CD4-positive, alpha-beta T cell treated with Interleukin-1 beta for 1 hour (primary cell): ENCODE results near the gene KIF1B.

ENCODE experiments used
- DNase-seq, 2 donors: peaks; one replicate each; pipeline ENCODE4 v3.0.0-alpha.2; 2020 to 2022

The KIF1B gene

DNA sequence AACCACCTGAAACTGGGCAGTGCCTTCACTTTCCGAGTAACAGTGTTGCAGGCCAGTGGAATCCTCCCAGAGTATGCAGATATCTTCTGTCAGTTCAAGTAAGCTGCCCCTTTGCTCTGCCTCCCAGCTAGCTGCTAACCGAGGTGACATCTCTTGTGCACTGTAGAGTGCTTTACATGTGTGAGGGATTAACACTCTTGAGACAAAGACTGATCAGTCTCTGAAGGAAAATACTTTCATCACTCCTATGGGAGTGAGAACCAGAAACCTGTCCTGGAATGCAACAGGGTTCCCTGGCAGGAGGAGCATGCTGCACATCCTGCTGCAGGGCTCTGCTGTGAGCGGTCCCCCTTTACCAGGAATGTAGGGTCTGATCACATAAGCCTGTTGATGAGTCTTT, 127.1 kb downstream of the KIF1B start:
- DNase-seq, result no peak

DNA sequence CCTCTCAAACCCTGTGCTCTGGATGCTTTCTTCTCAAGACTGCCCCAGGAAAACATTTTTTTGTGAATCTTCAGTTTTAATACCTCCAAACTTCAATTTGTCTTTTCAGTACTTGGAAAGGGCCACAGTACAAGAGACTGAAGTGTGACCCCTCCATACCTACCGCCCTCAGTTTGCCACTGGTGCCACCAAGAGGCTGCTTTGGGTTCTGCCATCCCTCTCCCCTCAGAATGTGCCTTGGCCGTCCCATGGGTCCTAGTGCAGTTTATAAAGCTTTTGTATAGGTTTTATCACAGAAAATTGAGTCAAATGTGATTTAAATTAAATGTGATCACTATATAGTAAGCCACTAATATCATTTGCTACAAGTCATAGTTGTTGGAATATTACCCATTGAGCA, 127.7 kb downstream of the KIF1B start:
- peak; percentile 16 to 41 for DNase-seq

DNA sequence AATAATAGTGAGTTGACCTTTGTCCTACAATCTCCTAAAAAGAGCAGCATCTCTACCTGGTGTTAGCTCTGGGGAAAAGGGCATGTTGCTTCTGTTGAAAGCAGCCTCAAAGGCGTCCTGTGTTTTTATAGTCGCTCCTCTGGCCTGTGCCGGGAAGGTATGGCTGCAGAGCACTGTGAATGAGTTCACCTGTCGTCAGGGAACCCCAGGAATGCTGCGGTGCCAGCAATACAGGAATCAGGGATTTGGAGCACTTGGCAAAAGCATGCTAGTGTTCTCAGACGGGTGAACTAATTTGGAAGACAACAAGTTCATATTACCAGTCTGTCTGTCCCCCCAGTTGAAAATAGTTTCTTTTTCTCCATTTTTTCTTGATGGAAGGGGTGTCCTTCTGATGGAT, 128.2 kb downstream of the KIF1B start:
- no peak for DNase-seq

DNA sequence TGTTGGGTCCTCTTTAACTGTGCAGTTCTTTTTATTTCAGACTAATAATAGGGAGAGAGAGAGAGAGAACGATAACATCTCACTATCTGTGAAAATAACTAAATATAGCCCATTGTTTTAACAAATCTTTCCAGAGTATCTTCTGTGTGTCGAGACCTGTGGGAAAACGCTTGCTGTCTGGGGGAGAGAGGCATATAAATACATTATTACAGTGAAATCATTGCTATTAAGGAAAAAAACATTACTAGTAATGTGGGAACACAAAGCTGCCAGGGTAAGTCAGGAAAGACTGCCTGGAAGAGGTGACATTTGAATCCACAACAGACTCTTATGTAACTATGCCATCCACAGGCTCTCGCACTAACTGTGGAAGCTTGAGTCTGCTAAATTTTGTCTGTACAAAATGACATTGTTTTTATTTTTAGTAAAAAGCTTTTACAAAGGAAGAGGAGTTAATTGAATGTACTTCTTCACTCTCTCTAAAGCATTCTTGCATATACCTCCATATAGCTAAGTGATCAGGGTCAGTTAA, 128.7 kb downstream of the KIF1B start:
- no peak for DNase-seq

DNA sequence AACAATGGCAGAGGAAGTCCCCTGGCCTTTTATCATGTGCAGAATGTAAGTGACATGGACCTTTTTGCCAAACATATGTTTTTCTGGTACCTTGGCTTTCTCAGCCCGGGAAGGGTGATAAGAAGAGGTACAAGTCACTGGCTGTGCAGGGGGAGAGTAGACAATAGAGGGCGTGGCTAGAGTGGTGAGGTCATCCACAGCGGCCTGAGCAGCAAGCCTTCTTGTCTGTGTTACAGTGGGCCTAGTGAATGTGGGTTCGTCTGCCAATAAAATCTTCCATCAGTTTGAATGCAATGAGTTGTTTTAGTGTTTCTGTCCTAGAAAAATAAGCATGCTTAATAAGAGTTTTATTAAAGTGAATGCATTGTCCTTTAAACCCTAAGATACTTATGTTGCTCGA, 129.4 kb downstream of the KIF1B start:
- DNase-seq, result no peak

DNA sequence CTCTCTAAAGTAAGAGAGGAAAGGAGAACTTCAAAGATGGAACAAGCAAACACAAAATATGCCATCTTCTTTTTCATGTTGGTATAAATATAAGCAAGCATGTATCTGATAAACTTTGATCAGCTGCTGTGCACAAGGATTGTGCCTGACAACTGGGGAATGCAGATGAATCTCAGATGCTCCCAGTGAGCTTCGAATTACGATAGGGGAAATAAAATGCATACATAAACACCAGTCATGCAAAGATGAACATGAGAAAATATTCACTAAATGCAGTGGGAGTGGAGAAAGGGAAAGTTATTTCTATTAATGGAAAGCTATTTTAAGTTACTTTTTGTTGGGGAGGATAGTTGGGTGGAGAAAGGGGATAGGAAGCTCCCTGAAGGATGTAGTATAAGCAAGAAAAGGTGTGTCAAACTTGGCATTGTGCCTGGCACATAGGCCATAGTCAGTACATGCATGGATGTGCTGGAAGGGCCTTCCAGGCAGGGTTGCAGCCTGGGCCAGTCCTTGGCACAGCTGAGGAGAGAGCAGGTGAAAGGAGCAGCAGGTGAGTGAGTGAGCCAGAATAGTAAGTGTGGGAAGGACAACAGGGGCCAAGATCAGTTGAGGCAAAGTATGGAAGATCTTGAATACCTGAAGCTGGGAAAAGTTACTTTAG, 130.7 kb downstream of the KIF1B start:
- DNase-seq, result no peak

DNA sequence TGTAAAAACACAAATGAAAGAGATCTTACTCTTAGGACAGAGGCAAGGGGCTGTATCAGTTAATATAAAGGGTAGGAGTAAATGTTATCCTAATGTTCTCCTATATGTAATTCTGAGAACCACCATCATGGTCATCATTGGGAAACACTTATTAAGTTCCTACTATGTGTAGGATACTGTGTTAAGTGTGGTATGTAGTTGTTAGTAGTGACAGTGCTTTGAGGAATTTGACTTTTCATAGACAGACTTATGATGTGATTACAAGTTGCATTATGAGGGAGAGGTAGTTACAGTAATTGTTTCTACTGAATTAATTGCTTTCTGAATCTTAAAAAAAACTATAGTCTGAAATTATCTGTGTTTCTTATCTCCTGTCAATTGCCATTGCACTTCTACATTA, 136.7 kb downstream of the KIF1B start:
- DNase-seq, result no peak

DNA sequence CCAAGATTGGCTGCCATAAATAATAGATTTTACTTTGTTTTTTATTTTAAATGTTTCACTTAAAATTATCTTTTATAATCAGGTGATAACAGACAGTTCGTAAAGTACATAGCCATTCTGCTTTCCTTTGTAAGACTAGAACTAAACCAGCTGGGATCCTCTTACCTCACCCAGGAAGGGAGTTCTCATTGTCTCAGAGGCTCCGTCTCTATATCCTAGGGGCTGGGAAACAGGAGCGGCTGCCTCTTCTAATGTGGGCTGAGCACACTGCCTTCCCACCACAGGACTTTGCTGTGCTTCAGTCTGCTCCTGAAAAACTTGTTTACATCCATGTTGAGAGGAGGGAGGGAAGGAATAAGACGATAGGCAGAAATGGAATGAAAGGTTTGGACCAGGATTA, 142.9 kb downstream of the KIF1B start:
- DNase-seq, result no peak

DNA sequence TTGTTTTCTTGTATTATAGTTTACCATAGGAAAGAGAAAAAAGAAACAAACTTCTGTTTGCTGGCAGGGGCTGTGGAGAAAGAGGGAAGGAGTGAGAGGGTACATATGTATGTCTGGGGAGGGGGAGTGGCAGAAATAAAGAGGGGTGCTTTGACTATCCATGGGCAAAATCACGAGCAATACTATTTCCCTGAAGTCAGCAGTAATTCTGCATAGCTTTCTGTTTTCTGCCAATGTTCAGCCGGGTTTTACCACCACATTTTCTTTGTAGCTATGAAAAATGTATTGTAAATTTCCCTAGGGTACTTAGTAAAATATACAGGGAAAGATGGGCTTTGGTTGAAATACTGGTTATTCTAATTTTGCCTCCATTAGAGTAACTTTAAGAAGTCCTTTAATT, 143.3 kb downstream of the KIF1B start:
- no peak for DNase-seq

DNA sequence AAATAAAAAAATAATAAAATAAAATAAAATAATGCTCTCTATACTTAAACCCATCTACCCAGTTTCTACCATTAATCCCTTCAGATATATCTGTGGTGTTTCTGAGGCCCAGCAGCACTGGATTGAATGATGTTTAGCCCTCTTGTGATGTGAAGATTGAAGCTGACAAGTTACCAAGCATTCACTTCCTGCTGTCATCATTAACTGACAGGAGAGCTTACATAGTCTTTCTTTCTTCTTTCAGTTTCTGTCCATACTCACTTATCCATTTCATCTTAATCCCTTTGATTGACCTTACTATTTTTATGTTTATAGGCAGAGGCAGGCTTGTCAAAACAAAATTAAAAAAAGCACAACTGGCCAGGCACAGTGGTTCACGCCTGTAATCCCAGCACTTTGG, 149.7 kb downstream of the KIF1B start:
- DNase-seq, result no peak

DNA sequence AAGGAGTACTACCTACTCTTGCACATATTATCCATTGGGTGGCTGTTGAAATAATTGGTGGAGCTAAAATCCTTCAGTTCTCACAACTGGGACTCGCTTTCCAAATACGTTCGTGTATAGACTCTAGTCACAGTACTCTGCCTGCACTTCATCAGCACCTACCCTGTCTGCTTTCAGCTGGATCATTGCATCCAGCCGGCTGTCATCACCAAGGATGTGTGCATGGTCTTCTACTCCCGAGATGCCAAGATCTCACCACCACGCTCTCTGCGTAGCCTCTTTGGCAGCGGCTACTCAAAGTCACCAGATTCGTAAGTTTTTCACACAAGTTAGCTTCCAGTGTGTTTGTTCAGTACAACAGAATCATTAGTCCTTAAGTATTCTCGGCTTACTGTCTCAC, 151.1 kb downstream of the KIF1B start:
- no peak for DNase-seq

DNA sequence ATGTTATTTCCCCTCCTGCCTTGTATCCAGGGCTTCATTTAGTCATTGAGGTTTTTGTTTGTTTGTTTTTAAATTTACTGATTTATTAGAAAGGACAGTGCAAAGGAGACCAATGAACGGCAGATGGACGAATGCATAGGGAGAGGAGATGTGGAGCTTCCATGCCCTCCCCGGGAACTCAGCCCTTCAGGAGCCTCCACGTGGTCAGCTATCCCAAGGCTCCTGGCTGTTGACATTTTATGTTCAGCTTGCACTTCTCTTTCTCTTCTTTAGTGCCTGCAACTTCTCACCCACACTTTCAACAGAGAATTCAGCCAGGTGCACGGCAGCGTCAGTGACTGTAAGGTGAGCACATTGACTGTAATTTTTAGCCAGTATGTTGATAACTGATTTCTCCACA, 157.8 kb downstream of the KIF1B start:
- DNase-seq, result no peak

DNA sequence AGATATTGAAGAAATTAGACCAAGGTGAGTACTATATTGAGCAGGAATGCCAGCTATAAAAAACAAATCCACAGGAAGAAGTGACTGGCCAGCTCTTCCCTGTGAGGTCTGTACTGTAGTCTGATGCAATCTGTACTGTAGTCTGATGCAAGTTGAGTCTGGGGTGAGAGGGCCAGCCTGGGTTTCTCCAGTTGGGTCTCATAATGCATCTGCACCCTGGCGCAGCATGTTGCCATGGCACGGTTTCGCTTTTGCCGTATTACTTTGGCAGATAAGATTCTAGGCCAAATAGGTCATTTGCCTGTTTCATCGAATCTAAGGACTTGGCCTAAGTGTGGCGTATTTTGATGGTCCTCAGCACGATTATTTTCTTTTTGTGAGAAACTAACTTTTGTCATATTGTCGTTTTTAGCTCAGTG, 164.1 kb downstream of the KIF1B start:
- no peak for DNase-seq

DNA sequence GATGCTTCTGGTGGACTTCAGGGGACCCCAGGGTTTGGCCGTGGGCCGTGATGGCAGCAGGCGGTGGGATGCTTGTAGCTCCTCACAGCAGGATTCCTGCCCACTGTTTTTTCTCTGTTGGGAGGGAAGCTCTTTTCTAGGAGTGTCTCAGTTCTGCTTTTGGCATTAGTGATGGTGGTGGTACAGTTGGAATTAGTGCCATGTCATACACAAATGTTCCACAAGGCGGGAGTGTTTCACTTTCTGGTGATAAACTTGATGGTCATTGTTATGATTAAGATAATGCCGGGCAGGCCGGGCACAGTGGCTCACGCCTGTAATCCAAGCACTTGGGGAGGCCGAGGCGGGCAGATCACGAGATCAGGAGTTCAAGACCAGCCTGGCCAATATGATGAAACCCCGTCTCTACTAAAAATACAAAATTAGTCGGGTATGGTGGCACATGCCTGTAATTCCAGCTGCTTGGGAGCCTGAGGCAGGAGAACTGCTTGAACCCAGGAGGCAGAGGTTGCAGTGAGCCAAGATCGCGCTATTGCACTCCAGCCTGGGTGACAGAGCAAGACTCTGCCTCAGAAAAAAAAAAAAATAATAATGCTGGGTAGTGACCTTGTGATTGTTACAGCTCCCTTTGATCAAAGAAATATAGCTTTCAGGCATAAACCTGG, 167.1 kb downstream of the KIF1B start:
- peak; percentile 39 to 55 for DNase-seq

DNA sequence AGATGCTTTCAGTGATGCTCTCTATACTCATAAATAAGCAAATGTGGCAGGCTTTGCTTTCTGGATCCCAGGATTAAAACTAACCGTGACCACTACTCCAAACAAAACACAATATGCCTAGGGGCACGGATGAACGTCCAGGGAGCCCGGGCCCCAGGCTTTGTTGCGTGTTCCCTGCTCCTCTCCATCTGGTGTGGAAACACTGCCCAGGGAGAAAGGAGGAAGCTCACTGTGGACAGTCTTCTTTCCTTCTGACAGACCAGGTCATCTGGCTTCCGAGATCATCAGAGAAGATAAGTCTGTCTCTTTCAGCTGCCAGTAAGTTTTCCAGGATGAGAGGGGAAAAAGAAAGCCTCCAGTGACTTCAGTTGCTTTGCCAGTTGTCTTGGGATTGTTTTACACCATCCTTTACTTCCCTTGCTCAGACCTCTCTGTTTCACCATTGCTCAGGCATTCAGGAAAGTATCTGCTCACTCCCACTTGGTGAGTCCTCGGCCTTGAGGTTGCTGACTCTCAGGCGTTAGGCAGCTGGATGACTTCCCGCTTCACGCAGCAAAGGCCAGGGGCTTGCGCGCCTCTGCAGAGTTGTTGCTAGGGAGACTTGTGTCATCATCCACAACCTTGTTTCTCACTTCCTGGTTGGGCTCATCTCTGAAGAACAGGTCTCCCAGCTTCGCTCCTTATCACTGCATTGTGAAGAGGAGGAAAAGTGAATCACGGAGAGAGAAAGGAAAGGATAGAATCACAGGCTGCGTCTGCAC, 167.9 kb downstream of the KIF1B start:
- peak in 1 of 2 donors; percentile 63 for DNase-seq

DNA sequence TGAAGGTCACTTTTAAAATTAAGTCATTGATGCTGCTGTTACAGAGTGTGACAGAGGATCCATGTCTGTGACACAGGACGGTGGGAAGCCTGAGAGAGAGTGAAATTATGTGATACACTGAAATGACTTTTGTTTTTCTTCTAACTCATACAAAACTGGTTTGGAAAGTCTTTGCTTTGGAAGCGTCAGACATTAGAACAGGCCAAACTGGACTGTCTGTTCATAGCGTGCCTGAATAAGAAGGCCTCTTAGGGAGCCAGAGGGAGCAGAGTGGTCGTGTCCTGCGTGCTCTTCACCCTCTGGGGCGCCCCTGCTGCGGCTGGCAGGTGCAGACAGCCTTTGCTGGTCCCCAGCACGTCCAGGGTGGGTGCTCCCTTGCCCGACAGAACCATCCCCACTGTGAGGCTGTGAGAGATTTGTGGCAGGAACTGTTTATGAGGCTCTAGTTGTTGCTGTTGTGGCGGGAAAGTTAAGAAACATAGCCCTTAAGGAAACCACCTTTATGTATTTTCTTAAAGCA, 168.8 kb downstream of the KIF1B start:
- no peak for DNase-seq

DNA sequence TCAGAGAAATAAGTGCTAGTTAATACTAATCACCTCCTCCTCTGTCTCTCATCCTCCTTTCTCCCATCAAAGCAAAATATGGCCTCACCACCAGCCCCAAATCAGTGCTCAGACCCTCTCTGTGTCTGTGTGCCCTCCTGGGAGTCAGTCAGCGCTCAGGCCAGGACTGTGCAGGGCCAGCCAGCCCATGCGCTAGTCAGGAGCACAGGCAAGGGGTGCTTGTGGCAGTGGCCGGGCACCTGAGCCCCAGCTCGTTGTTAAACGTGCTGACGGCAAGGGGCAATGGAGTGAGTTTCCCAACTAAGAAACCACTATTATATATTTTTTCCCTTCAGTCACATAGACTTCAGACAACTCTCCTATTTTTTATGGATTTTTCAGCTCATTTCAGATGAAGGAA, 169.3 kb downstream of the KIF1B start:
- DNase-seq, result no peak

DNA sequence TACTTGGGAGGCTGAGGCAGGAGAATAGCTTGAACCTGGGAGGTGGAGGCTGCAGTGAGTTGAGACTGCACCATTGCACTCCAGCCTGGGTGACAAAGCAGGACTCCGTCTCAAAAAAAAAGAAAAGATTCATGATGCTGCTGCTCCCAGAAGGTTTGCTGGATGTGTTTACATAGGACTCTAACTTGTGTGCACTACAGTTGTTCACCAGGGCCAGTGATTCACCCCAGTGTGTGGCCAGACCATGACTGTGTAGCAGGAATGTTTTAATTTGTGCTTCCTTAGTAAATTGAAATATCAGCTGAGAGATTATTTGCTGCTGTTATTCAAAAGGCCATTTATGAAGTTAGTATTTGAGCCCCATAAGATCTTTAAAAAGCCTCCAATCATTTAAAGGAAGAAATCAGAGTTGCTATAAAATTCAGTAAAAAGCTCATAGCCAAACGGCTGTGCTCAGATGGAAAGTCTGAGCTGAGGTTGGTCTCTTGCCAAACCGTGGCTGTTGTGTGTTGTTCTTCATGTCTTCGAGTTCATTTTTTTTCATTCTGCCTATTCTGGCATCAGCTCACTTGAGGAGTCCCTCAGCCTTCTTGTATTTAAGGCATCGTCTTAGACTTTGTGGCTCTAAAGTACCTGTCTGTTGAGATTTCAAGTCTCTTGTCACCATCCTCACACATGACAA, 170.4 kb downstream of the KIF1B start:
- DNase-seq, result no peak

DNA sequence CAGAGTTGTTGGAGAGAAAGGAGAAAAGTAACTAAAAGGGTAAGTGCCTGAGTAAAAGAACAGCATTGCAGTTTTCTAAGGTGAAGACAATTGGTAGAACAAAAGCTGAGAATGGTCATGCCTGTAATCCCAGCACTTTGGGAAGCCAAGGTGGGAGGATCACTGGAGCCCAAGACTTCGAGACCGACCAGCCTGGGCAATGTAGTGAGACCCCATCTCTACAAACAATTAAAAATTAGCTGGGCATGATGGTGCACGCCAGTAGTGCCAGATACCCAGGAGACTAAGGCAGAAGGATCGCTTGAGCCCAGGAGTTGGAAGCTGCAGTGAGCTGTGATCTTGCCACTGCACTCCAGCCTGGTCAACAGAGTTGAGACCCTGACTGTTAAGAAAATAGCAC, 173.3 kb downstream of the KIF1B start:
- DNase-seq, result no peak

DNA sequence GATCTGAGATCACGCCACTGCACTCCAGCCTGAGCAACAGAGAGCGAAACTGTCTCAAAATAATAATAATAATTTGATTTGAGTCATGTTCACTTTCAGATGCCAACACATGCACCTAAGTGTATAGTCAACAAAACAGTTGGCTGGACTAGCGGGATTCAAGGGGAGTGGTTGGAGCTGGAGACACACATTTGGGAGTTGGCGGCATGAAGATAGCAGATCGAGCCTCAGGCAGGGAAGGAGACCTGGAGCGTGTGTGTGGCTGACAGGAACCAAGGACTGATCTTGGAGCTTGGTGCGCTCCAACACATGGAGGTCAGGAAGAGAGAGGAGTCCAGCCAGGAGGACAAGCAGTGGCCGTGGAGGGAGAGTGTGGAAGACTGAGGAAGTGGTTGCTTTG, 173.8 kb downstream of the KIF1B start:
- DNase-seq, result no peak

DNA sequence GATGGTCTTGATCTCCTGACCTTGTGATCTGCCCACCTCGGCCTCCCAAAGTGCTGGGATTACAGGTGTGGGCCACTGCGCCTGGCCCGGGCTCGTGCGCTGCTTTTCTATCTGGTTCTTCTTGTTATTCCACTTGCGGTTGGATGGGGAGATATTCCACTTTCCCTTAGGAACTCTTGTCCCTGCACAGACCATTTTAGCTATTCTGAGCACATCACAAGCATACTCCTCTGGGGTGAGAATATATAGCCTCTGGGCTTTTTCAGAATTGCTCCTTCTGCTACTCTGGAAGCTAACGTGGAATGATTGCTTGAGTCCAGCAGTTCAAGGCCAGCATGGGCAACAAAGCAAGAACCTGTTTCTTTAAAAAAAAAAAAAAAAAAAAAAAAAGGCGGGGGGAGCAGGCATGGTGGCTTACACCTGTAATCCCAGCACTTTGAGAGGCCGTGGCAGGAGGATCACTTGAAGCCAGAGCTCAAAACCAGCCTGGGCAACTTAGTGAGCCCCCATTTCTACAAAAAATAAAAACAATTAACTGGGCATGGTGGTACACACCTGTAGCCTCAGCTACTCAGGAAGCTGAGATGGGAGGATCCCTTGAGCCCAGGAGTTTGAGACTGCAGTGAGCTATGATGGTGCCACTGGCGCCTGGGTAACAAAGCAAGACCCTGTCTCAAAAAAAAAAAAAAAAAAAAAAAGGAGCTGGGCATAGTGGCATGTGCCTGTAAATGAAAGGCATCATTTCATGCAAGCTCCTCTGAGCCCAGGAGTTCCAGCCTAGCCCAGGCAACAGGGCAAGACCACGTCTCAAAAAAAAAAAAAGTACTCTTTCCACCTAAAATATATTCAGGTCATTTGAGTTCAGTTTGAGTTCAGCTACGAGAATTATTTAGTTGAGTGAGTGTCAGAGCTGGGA, 176.6 kb downstream of the KIF1B start:
- DNase-seq, result no peak
